ENCODE results near the gene RPS16. TPM values are rescaled to one million over a fixed set of nuclear protein-coding genes. Genes with fewer than 3 reads are reported as not detected.

Gene RPS16
- total and polyA plus RNA-seq, 12 donors = 936 to 3,280 (median 1,424) TPM

GRCh38 chr19:39401070-39401548 is 34.6 kb downstream of the RPS16 start:
- ATAC-seq = no peak
- H3K4me1 ChIP-seq = peaks cover 16 to 90% (median 46%) of the 10 kb centered on the region in 9 donors
- TF ChIP-seq CTCF (IDR thresholded peaks at IDR 0.05) = no peak

GRCh38 chr19:39400061-39400460 is 35.7 kb downstream of the RPS16 start:
- ATAC-seq = no peak
- Histone ChIP-seq H3K4me1 (peaks cover 12 to 79% (median 40%) of the 10 kb centered on the region in 9 donors), H3K4me3 (no peak overlapping the region), H3K36me3 (peaks cover 0 to 33% (median 4%) of the 10 kb centered on the region in 9 donors), H3K9me3 (no peaks in the 10 kb centered on the region), H3K27me3 (no peaks in the 10 kb centered on the region), H3K27ac (peak overlapping the region in 5 of 10 donors; percentile 9 to 97 (median 84))
- intact Hi-C loops (cut with DNase I) = no loop called here
- WGBS, 2 donors = 85 to 90% methylated on average over 4 of the region's 4 CpGs
- DNase-seq = no peak
- no peak for TF ChIP-seq CTCF (IDR thresholded peaks at IDR 0.05)

More at GRCh38 chr19:39401070-39401548, 34.6 kb downstream of the RPS16 start:
- peaks cover 0 to 23% (median 0%) of the 10 kb centered on the region in 9 donors for H3K36me3 ChIP-seq
- no peak for DNase-seq
- H3K27me3 ChIP-seq = no peaks in the 10 kb centered on the region
- H3K9me3 ChIP-seq = no peaks in the 10 kb centered on the region
- H3K27ac ChIP-seq = peak overlapping the region; percentile 95 to 100 (median 99)
- no peak overlapping the region for H3K4me3 ChIP-seq
- intact Hi-C loops (cut with DNase I) = no loop called here
- WGBS, 2 donors = 63 to 65% methylated on average over 4 of the region's 4 CpGs

GRCh38 chr19:39399668-39400050 is 36.1 kb downstream of the RPS16 start:
- Histone ChIP-seq H3K9me3 (no peaks in the 10 kb centered on the region), H3K36me3 (peaks cover 0 to 37% (median 8%) of the 10 kb centered on the region in 9 donors), H3K4me1 (peaks cover 12 to 75% (median 40%) of the 10 kb centered on the region in 9 donors), H3K4me3 (no peak overlapping the region), H3K27me3 (no peaks in the 10 kb centered on the region), H3K27ac (peak overlapping the region in 5 of 10 donors; percentile 9 to 97 (median 84))
- TF ChIP-seq CTCF (IDR thresholded peaks at IDR 0.05) = no peak
- WGBS, 2 donors = 97% methylated on average over 4 of the region's 4 CpGs
- intact Hi-C loops (cut with DNase I) = loop anchor here in 4 of 10 donors (5.0 kb wide), 2 partner anchors 133 to 138 kb away; partner anchors contain the start of gene EID2B (in 3 of the 4)
- DNase-seq (no peak), ATAC-seq (no peak)

- H3K27ac ChIP-seq = peak overlapping the region; percentile 32 to 97 (median 78)
- ATAC-seq (peak in 6 of 8 donors; percentile 6 to 23 (median 10)), DNase-seq (peak; percentile 66 to 69)
- H3K9me3 ChIP-seq = no peaks in the 10 kb centered on the region
- no peaks in the 10 kb centered on the region for H3K27me3 ChIP-seq
- H3K4me1 ChIP-seq = peaks cover 12 to 64% (median 30%) of the 10 kb centered on the region in 9 donors
- intact Hi-C loops (cut with DNase I) = loop anchor here in 5 of 10 donors (1.0 to 5.0 kb wide), 3 partner anchors 13 to 139 kb away; partner anchors contain the start of gene EID2B (in 3 of the 5)
- peak overlapping the region in 2 of 10 donors; percentile 21 to 28 for H3K4me3 ChIP-seq
- 79 to 85% methylated on average over 11 of the region's 11 CpGs for WGBS, 2 donors
- H3K36me3 ChIP-seq = peaks cover 0 to 50% (median 9%) of the 10 kb centered on the region in 9 donors
- TF ChIP-seq CTCF (IDR thresholded peaks at IDR 0.05) = no peak
Measured at GRCh38 chr19:39398297-39398864, 37.4 kb downstream of the RPS16 start.

Measured in heart right ventricle (tissue), 16 donors.